Neural cell (in vitro differentiated cells): Measurements from ENCODE around the gene MDP1. TPM values are rescaled to one million over a fixed set of nuclear protein-coding genes. Genes with fewer than 3 reads are reported as not detected.
A peak's percentile ranks its signal among the peaks of the same experiment; 100 is the strongest.

Experiments used
- H2AFZ ChIP-seq: fragments of 200-600, 300-800 bp; sonication (generic), shearing (Covaris generic); 2 replicates; pipeline ENCODE4 v1.6.0; 2014; ENCODE audit warnings: low read depth, mild to moderate bottlenecking, antibody characterized with exemption, low read length, moderate library complexity
- H3F3A ChIP-seq: fragments of 200-600 bp; shearing (Covaris generic); 2 replicates; pipeline ENCODE4 v1.6.1; 2016; ENCODE audit warnings: mild to moderate bottlenecking, moderate library complexity, mixed read lengths, antibody characterized with exemption, low read length; ENCODE audit not compliant: insufficient read depth, poor library complexity, severe bottlenecking
- H3K27ac ChIP-seq: fragments of 200-600, 300-800 bp; sonication (generic), shearing (Covaris generic); 2 replicates; pipeline ENCODE4 v1.5.1; 2014; ENCODE audit warnings: mild to moderate bottlenecking, low read length, moderate library complexity
- H3K27me3 ChIP-seq: fragments of 300-800, 200-600 bp; sonication (generic), shearing (Covaris generic); 2 replicates; pipeline ENCODE4 v1.6.0; 2014; ENCODE audit warnings: mild to moderate bottlenecking, low read depth, low read length, moderate library complexity; ENCODE audit not compliant: insufficient read depth
- H3K36me3 ChIP-seq: fragments of 300-800, 200-600 bp; sonication (generic), shearing (Covaris generic); 2 replicates; pipeline ENCODE4 v1.5.1; 2014; ENCODE audit warnings: mild to moderate bottlenecking, antibody characterized with exemption, low read length, moderate library complexity; ENCODE audit not compliant: insufficient read depth
- H3K4me2 ChIP-seq: fragments of 300-800, 200-600 bp; sonication (generic), shearing (Covaris generic); 2 replicates; pipeline ENCODE4 v1.6.0; 2014; ENCODE audit warnings: mild to moderate bottlenecking, low read length
- H3K4me3 ChIP-seq: fragments of 300-800, 200-600 bp; sonication (generic), shearing (Covaris generic); 2 replicates; pipeline ENCODE4 v1.5.1; 2014; ENCODE audit warnings: mild to moderate bottlenecking, low read length, moderate library complexity
- H3K79me2 ChIP-seq: fragments of 200-600 bp; shearing (Covaris generic); replicated peaks from 2 replicates; pipeline ENCODE4 v1.6.0; 2014; ENCODE audit warnings: mild to moderate bottlenecking, low read length, moderate library complexity; ENCODE audit not compliant: insufficient read depth
- H3K9ac ChIP-seq: fragments of 300-800, 200-600 bp; sonication (generic), shearing (Covaris generic); 2 replicates; pipeline ENCODE4 v1.6.1; 2016; ENCODE audit warnings: mild to moderate bottlenecking, low read length, mixed read lengths
- H3K9me2 ChIP-seq: fragments of 200-600 bp; shearing (Covaris generic); 2 replicates; pipeline ENCODE4 v1.6.1; 2016; ENCODE audit warnings: mild to moderate bottlenecking, low read length, mixed read lengths; ENCODE audit not compliant: insufficient read depth
- H3K9me3 ChIP-seq: fragments of 200-600, 300-800 bp; sonication (generic), shearing (Covaris generic); 2 replicates; pipeline ENCODE4 v1.6.1; 2016; ENCODE audit warnings: mild to moderate bottlenecking, mixed run types, low read length, moderate library complexity, mixed read lengths
- H4K20me1 ChIP-seq: fragments of 200-600 bp; shearing (Covaris generic); 2 replicates; pipeline ENCODE4 v1.6.1; 2016; ENCODE audit warnings: mild to moderate bottlenecking, mixed run types; ENCODE audit not compliant: insufficient read depth
- CTCF ChIP-seq: fragments of 450-650 bp; IDR thresholded peaks from 2 replicates; pipeline ENCODE4 v1.5.1; 2014; ENCODE audit warnings: antibody characterized with exemption, mild to moderate bottlenecking, moderate library complexity; ENCODE audit not compliant: poor library complexity, severe bottlenecking
- EP300 ChIP-seq: fragments of 450-650 bp; conservative IDR thresholded peaks from 2 replicates; pipeline ENCODE4 v1.6.1; 2014; ENCODE audit warnings: antibody characterized with exemption, mild to moderate bottlenecking, moderate library complexity; ENCODE audit not compliant: poor library complexity, severe bottlenecking
- EZH2 ChIP-seq: fragments of 200-600, 300-800 bp; shearing (Covaris generic), sonication (generic); IDR thresholded peaks from 2 replicates; pipeline ENCODE4 v1.6.1; 2014; ENCODE audit warnings: antibody characterized with exemption, low read length, borderline replicate concordance, mild to moderate bottlenecking; ENCODE audit not compliant: insufficient read depth, poor library complexity, severe bottlenecking
- MXI1 ChIP-seq: fragments of 450-650 bp; conservative IDR thresholded peaks from 2 replicates; pipeline ENCODE4 v1.6.1; 2014; ENCODE audit warnings: antibody characterized with exemption, mild to moderate bottlenecking; ENCODE audit not compliant: poor library complexity, severe bottlenecking
- POLR2AphosphoS5 ChIP-seq: IDR thresholded peaks from 2 replicates; pipeline ENCODE4 v1.6.1; 2012
- RAD21 ChIP-seq: fragments of 450-650 bp; conservative IDR thresholded peaks from 2 replicates; pipeline ENCODE4 v1.6.1; 2014; ENCODE audit warnings: antibody characterized with exemption, mild to moderate bottlenecking, moderate library complexity
- REST ChIP-seq: IDR thresholded peaks from 2 replicates; pipeline ENCODE4 v1.6.1; 2012; ENCODE audit warnings: borderline replicate concordance
- SMC3 ChIP-seq: fragments of 450-650 bp; conservative IDR thresholded peaks from 2 replicates; pipeline ENCODE4 v1.6.1; 2014; ENCODE audit warnings: antibody characterized with exemption, mild to moderate bottlenecking, moderate library complexity; ENCODE audit not compliant: poor library complexity
- TAF1 ChIP-seq: IDR thresholded peaks from 2 replicates; pipeline ENCODE4 v1.6.1; 2012; ENCODE audit warnings: low read depth
- polyA plus RNA-seq: library from polyadenylated mRNA; depleted of rRNA; stranded (reverse); fragments of >200 nt; gene quantifications from 2 replicates; pipeline ENCODE4 v1.2.3, GENCODE V29; 2014

The MDP1 gene
- polyA plus RNA-seq, 1 donor from 2014 or later = 94.2 TPM

- TF ChIP-seq RAD21 = no peak
- TF ChIP-seq SMC3 = no peak
- TF ChIP-seq EZH2 = no peak
- TF ChIP-seq TAF1 = no peak
- H3K36me3 ChIP-seq = peaks cover 16% of the 10 kb centered on the region
- H3K9ac ChIP-seq = no peak overlapping the region
These were observed 24.4 kb upstream of the MDP1 start for GRCh38 chr14:24240110-24240918.

GRCh38 chr14:24238527-24239037 is 22.7 kb upstream of the MDP1 start:
- TF ChIP-seq REST (no peak), CTCF (no peak), RAD21 (no peak), TAF1 (no peak), POLR2AphosphoS5 (no peak), MXI1 (no peak), EP300 (no peak), SMC3 (no peak), EZH2 (no peak)
- no peak overlapping the region for H3K4me2 ChIP-seq
- H3F3A ChIP-seq = peaks cover 3% of the 10 kb centered on the region
- peaks cover 25% of the 10 kb centered on the region for H3K79me2 ChIP-seq
- H3K27me3 ChIP-seq = no peaks in the 10 kb centered on the region
- H2AFZ ChIP-seq = no peak overlapping the region
- H3K9ac ChIP-seq = no peak overlapping the region
- no peaks in the 10 kb centered on the region for H3K9me2 ChIP-seq
- peaks cover 5% of the 10 kb centered on the region for H4K20me1 ChIP-seq
- peak overlapping the region; percentile 79 for H3K4me3 ChIP-seq
- peaks cover 16% of the 10 kb centered on the region for H3K36me3 ChIP-seq
- no peaks in the 10 kb centered on the region for H3K9me3 ChIP-seq
- H3K27ac ChIP-seq = no peak overlapping the region

More at GRCh38 chr14:24240110-24240918, 24.4 kb upstream of the MDP1 start:
- no peaks in the 10 kb centered on the region for H3K9me2 ChIP-seq
- no peak overlapping the region for H2AFZ ChIP-seq
- peaks cover 5% of the 10 kb centered on the region for H3F3A ChIP-seq
- H3K27ac ChIP-seq = no peak overlapping the region
- peak overlapping the region; percentile 79 for H3K4me3 ChIP-seq
- H3K79me2 ChIP-seq = peaks cover 21% of the 10 kb centered on the region
- H3K9me3 ChIP-seq = no peaks in the 10 kb centered on the region
- no peaks in the 10 kb centered on the region for H3K27me3 ChIP-seq
- peaks cover 5% of the 10 kb centered on the region for H4K20me1 ChIP-seq
- H3K4me2 ChIP-seq = peak overlapping the region; percentile 41
